NCI-H82 (cell line): Measurements from ENCODE around the gene DLEC1.
A peak's percentile ranks its signal among the peaks of the same experiment; 100 is the strongest.
"Not testable (repeated sequence)": the region's sequence is repeated elsewhere in the genome, so short reads cannot be mapped to it uniquely, and the experiment has no call there.

Experiments used
- DNase-seq: peaks from one replicate; lab custom pipeline; 2025; lab: John Stamatoyannopoulos, UW

Gene DLEC1

DNA sequence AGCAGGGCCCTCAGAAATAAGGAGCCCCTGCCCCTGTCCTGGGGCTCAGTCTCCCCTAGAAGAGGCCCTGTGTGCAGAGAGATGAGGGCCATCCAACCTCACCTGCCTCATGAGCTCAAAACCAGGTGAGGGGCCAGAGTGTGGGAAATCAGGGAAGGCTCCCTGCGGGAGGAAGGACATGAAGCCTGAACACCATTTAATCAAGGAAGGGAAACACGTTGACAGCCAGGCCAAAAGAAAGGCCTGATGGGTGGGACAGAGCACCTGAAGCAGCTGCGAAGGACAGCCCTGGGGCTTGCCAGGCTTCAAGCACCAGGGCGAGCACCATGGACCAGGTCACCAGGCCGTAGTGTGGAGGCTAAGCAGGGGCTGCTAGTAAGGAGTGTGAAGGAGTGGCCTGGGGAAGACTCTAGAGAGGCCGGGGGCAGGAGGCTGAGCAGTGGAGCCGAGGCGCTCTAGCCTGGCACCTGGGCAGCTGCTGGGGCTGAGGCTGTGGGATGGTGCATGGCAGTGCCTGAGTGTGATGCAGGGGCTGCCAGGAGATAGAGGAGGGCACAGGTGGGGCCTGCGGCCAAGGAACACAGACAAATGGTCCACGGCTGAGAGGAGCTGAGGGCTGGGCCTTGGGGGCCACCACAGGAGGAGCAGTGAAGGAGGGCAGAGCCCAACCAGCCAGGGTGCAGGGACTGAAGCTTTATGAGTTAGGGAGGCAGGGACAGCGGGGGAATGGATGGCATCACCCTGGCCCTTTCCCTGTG lies 81.9 kb downstream of the DLEC1 start:
- DNase-seq, result no peak

DNA sequence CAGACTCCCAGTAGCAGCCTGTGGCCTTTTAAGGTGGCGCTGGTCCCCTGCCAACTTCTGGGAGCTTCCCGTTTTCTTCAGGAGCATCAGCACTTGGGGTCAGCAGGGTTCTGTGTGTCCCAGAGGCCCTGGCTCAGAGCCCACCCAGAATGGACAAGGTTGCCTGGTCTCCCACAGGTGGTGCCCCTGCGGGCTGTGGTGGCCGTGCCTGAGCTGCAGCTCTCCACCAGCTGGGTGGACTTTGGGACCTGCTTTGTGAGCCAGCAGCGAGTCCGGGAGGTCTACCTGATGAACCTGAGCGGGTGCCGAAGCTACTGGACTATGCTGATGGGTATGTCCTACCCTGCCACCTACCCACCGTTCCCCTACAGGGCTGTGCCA lies 82.4 kb downstream of the DLEC1 start:
- no peak for DNase-seq

DNA sequence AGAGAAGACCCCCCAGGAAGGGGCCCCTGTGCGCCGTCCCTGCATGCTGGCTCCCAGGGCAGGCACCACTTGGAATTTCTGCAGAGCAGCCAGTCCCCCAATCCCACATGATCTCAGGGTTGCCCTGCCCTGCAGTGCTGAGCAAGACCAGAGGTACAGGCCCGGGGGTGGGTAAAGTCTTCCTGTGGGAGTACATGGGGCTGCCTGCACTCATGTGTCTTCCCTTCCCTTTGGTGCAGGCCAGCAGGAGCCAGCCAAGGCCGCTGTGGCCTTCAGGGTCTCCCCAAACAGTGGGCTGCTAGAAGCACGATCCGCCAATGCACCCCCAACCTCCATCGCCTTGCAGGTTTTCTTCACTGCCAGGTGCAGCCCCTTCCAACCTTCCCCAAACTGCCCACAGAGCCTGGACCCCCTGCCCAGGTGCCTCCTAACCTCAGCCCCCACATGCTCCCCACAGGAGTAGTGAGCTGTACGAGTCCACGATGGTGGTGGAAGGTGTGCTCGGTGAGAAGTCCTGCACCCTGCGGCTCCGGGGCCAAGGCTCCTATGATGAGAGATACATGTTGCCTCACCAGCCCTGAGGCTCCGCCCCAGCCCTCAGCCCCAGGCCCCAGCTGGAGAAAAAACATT lies 82.9 kb downstream of the DLEC1 start:
- DNase-seq, result no peak

DNA sequence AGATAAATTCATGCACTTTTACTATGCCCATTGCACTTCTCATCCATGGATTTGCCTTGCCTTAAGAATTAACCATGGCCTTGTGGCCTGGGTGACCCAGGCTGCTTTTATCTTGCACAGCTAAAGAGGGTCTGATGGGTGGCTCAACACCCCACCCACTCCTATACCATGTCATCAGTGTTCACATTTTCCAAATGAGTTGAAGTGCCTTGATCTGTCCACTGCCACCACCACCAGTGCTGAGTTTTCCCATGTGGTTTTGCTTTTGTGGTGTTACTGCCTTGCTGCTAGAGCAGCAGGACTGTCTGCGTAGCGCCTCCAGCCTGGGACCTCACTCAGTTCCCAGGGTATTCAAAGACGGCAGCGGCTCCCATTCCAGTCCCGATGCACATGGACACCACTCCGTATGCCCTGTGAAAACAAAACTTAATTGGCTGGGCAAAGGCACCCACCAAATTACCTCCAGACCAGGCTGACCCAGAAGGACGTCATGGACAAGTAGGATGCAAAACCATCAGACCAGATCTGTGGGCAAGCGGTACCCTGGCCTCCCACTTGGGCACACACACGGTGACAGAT lies 83.8 kb downstream of the DLEC1 start:
- DNase-seq, result no peak

- DNase-seq, result no peak
Observed at GRCh38 chr3:38124324-38125122, 85.5 kb downstream of the DLEC1 start.

DNA sequence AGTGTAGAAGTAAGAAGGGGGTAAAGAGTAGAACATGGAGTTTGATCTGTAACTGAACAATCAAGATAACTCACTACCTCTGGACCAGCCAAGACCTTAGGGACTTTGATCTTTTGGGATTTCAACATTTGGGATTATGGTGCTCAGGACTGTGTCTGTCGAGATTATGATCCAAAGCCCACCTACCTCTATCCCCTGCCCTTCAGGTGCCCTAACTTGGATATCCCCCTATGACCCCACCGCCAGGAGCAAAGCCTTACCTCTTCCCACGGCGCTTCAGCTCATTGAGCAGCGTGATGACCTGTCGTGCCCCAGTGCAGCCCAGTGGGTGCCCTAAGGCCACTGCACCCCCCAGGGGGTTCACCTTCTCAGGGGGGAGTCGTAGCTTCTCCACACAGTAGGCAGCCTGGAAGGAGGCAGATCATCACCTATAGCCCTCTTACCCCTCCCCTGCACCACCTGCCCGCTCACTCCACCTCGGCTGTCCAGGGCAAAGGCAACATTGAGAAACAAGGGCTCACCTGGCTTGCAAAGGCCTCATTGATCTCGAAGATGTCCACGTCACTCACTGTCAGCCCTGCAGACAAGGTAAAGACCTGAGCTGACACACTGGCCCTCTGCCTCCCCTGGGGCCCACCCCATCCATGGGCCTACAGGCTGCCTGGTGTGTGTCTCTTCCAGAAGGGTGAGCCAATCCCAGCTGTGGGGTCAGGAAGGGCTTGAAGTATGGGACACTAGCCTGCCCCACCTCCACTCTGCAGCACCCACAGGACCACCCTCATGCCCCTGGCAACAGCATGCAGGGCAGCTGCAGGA lies 86.5 kb downstream of the DLEC1 start:
- no peak for DNase-seq

DNA sequence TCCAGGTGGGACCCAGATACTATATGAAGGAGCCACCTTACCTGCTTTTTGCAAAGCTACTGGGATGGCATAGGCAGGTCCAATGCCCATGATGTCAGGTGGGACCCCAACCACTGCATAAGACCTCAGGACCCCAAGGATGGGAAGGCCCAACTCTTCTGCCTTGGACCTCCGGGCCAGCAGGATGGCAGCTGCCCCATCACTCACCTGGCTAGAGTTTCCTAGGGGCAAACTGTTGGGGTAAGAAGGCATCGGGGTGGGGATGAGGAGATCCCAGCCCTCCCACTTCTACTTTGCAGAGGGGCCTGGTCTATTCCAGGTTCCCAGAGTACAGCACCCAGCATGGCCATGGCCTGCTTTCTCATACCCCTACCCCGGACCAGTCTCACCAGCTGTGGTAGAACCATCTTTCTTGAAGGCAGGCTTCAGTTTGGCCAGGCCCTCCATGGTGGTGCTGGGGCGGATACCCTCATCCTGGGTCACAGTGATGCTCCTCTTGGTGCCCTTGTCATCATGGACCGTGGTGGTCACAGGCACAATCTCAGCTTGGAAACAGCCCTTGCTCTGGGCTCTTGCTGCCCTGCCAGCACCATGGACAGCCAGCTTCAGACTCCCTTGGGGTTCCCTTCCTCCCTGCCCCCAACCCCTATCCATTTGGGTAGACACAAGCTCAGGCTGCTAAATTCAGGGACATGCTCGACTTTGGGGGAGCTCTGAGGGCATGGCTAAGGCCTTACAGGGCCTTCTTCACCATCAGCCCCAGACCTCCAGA lies 87.3 kb downstream of the DLEC1 start:
- DNase-seq, result no peak

- DNase-seq, result no peak
Observed at GRCh38 chr3:38127611-38128302, 88.7 kb downstream of the DLEC1 start.

DNA sequence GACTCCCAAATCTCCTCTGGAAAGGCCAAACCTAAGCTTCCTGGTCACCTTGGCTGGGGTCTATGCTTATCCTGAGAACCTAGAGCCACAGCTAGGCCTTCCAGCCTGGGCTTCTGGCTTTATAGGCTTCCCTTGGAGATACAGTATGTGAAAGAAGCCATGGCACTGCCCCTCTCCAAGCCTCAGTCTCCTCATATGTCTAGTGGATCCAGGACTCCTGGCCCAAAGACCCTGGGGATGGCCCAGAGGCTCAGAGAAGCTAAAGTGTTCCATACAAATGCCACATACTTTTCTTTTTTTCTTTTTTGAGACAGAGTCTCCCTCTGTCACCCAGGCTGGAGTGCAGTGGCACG lies 89.3 kb downstream of the DLEC1 start:
- DNase-seq, result no peak

DNA sequence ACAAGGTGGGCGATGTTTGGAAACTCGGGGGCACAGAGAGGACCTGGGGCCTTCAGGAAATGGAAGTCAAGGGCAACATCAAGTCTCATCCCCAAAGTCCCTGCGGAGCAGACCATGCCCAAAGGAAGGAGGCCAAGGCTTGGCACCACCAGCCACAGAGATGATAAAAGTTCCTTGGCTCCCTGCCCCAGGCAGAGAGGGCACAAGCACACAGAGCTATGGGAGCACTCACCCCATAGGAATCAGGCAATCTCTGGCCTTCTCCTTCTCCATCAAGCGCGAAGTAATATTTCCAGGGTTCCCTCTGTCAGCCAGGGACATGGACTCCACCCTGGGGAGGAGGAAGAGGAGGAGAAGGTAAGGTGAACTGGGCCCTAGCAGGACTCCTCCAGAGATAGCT lies 90.0 kb downstream of the DLEC1 start:
- no peak for DNase-seq

GRCh38 chr3:38130631-38131065 lies 91.6 kb downstream of the DLEC1 start:
- DNase-seq, result no peak

DNA sequence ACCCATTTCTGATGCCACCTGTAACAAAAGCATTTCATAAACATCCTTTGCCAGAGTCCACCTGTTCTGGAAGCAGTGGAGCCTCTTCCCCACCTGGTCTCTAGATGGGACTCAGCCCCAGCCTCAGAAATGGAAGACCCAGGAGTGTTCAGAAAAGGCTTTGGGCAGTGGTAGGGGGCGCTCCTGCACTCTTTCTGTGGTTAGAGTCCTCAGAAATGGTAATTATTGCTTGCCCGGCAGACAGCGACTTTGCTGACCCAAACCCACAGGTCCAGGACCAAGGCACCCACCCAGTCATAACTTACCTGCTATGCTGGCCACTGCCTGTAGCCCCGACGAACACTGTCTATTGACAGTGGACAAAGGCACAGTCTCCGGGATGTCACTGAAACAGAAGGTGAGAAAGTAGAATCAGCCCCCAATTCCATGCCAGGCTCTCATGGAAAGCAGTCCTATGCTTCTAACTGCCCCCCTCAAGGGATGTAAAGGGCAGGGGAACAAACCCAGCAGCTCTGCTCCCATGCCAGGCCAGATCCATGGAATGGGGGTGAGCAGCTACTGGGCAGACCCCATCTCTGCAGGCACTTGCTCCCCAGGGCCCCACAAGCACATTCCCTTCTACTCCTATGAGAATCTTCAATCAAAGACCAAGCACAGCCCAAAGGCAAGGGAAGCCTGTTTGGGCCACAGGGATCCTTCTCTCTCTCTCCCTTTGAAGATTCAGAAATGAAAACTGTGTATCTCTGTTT lies 92.8 kb downstream of the DLEC1 start:
- peak; percentile 53 for DNase-seq

DNA sequence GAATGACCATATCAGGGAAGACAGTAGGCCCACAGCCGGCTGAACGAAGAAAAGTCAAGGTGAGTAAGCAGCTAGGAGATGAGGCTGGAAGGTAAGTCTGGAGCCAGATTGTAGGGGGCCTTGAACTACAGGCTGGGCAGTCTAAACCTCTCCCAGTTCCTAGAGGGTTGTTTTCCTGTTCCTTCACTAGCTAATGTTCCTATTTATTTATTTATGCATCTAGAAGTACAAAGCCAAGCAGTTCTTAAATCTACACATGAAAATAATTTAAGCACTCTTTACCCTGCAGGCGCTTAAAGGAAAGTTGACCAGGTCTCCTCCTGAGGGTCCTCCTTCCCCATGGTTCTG lies 94.2 kb downstream of the DLEC1 start:
- DNase-seq, result no peak

DNA sequence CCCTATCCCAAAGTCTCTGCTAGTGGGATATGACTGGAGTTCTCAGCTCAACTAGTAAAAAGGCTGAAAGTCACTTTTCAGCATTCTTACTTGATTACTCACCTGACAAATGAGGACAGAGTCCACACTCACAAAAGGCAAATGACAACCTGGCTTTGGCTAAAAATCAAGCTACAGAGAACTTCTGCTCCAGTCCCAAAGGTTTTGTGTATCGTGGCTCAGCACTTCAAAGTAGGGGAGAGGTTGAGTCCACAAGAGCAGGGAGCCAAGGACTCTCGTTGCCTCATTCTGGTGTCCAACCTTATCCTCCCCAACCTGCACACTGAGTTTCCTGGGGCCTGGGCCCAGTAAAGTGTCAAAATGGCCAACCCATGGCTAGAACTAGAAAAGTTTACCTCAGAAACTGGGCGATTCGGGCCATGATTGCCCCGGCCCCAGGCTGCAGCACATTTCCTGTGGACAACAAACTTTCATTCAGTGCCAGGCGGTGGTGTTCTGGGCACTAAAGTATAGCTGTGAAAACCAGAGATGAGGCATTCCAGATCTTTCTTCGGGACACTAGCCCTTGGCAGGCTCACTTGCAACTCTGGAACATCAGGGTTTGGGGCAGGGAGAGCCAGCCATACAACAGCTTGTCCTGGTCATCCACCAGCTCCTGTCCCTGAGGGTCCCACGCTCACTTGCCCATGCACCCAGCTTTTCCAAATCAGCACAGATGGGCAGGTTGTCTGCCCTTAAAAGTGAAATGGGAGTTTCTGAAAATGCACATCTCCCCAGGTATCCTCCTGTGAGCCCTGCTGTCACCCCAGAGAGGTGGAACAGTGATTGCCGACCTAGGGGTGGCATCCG lies 94.8 kb downstream of the DLEC1 start:
- no peak for DNase-seq

DNA sequence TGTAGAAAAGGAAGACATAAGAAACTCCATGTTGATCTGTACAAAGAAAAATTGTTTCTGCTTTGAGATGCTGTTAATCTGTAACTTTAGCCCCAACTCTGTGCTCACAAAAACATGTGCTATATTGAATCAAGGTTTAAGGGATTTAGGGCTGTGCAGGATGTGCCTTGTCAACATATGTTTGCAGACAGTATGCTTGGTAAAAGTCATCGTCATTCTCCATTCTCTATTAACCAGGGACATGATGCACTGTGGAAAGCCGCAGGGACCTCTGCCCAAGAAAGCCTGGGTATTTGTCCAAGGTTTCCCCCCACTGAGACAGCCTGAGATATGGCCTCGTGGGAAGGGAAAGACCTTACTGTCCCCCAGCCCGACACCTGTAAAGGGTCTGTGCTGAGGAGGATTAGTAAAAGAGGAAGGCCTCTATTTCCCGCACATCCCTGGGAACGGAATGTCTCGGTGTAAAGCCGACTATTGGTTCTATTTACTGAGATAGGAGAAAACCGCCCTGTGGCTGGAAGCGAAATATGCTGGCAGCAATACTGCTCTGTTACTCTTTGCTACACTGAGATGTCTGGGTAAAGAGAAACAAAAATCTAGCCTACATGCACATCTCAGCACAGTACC lies 95.6 kb downstream of the DLEC1 start:
- not testable (repeated sequence) for DNase-seq

- DNase-seq, result peak; percentile 11
Observed at GRCh38 chr3:38135621-38136277, 96.7 kb downstream of the DLEC1 start.

DNA sequence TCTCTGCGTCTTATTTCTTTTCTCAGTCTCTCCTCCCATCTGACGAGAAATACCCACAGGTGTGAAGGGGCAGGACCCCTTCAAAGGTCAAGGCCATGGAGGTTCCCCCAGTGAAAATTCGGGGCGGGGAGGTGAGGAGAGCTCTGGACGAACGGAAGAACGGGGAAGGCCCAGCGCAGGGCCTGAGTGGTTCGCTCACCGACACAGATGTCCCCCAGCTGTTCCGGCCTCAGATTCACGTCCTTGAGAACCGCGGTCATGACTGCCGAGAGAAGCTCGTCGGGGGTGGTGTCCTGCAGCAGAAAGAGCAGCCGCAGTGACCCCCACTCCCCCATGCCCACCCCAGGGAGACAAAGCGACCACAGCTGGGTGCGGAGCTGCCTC lies 97.4 kb downstream of the DLEC1 start:
- peak; percentile 48 for DNase-seq
